Measurements from ENCODE around the gene TPBGL. TPM values are rescaled to one million over a fixed set of nuclear protein-coding genes. Genes with fewer than 3 reads are reported as not detected.

TPBGL gene
- total and polyA plus RNA-seq, 3 donors from 2014 or later: 8.1 to 15.4 (median 10.0) TPM

DNA sequence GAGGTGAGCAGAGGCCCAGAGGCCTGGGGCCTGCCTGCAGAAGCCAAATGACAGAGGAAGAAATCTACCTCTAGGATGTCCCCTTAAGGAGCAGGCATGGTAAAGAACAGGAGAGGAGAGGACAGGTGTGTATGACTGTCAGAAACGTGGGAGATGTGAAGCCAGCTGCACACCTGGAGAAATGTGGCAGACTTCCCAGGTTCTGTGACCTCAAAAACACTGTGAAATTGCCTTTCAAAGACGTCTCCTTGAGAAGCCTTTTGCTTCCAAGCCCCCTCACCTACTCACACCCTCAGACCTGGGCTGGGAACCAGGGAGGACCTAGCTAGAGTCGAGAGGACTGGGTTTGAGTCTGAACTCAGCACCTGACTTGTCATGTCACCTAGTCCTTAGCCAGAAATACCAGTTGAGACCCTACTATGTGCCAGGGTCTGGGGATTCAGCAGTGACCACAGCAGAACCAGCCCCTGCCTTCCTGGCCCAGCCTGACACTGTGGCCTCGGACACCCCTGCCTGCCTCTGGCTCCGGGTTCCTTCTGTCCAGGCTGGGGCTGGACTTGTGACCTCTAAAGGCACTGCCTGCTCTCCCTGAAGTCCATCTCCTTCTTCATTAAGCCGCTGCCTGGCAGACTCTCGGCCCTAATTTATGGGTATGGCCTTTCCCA lies 5.6 kb downstream of the TPBGL start:
- TF ChIP-seq CTCF (IDR thresholded peaks at IDR 0.05) (no peak), POLR2A (IDR thresholded peaks at IDR 0.05) (no peak)
- no peak overlapping the region for H3K27ac ChIP-seq
- no peaks in the 10 kb centered on the region for H3K4me1 ChIP-seq
- H3K27me3 ChIP-seq: no peaks in the 10 kb centered on the region
- no peaks in the 10 kb centered on the region for H3K36me3 ChIP-seq (ENCODE audit: low read depth, missing control alignments)
- 69 to 73% methylated on average over 4 to 7 of the region's 7 CpGs for WGBS, 2 donors
- H3K9me3 ChIP-seq: no peaks in the 10 kb centered on the region
- peak; percentile 11 for DNase-seq
- intact Hi-C loops (cut with DNase I; ENCODE audit: low total_unique reads): loop anchor here (10.0 kb wide), 2 partner anchors 221 to 301 kb away; partner anchors contain the start of genes SPCS2 and XRRA1
- no peak overlapping the region for H3K4me3 ChIP-seq

GRCh38 chr11:75246671-75247350 lies 6.2 kb downstream of the TPBGL start:
- intact Hi-C loops (cut with DNase I; ENCODE audit: low total_unique reads): loop anchor here (10.0 kb wide), 2 partner anchors 222 to 302 kb away; partner anchors contain the start of genes SPCS2 and XRRA1
- DNase-seq: peak; percentile 9
- Histone ChIP-seq H3K27me3 (no peaks in the 10 kb centered on the region), H3K9me3 (no peaks in the 10 kb centered on the region), H3K36me3 (ENCODE audit: low read depth, missing control alignments) (no peaks in the 10 kb centered on the region), H3K4me3 (no peak overlapping the region), H3K4me1 (no peaks in the 10 kb centered on the region), H3K27ac (no peak overlapping the region)
- TF ChIP-seq POLR2A (IDR thresholded peaks at IDR 0.05) (no peak), CTCF (IDR thresholded peaks at IDR 0.05) (no peak)
- WGBS, 2 donors: 83 to 89% methylated on average over 10 to 11 of the region's 11 CpGs

DNA sequence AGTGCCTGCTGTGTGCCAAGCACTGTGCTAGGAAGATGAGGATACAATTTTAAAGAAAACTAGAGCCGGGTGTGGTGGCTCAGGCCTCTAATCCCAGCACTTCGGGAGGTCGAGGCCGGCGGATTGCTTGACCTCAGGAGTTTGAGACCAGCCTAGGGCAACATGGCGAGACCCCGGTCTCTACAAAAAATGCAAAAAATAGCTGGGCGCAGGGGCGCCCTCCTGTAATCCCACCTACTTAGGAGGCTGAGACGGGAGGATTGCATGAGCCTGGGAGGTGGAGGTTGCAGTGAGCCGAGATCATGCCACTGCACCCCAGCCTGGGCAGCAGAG lies 8.3 kb downstream of the TPBGL start:
- no peak for DNase-seq
- 56 to 71% methylated on average over 6 to 11 of the region's 11 CpGs for WGBS, 2 donors
- H3K9me3 ChIP-seq: no peaks in the 10 kb centered on the region
- TF ChIP-seq CTCF (IDR thresholded peaks at IDR 0.05): peak in 1 of 3 experiments; percentile 0
- no peak for TF ChIP-seq POLR2A (IDR thresholded peaks at IDR 0.05)
- H3K27me3 ChIP-seq: no peaks in the 10 kb centered on the region
- H3K36me3 ChIP-seq (ENCODE audit: low read depth, missing control alignments): no peaks in the 10 kb centered on the region
- H3K4me3 ChIP-seq: no peak overlapping the region
- H3K4me1 ChIP-seq: no peaks in the 10 kb centered on the region
- intact Hi-C loops (cut with DNase I; ENCODE audit: low total_unique reads): loop anchor here (10.0 kb wide), 2 partner anchors 224 to 304 kb away; partner anchors contain the start of genes SPCS2 and XRRA1
- no peak overlapping the region for H3K27ac ChIP-seq

- Histone ChIP-seq H3K9me3 (no peaks in the 10 kb centered on the region), H3K36me3 (ENCODE audit: low read depth, missing control alignments) (no peaks in the 10 kb centered on the region), H3K4me1 (no peaks in the 10 kb centered on the region), H3K4me3 (no peak overlapping the region), H3K27me3 (no peaks in the 10 kb centered on the region), H3K27ac (no peak overlapping the region)
- WGBS, 2 donors: 65 to 74% methylated on average over 3 of the region's 3 CpGs
- TF ChIP-seq CTCF (IDR thresholded peaks at IDR 0.05): no peak
- no peak for TF ChIP-seq POLR2A (IDR thresholded peaks at IDR 0.05)
- peak; percentile 3 for DNase-seq
- intact Hi-C loops (cut with DNase I; ENCODE audit: low total_unique reads): loop anchor here (10.0 kb wide), 2 partner anchors 225 to 305 kb away; partner anchors contain the start of genes SPCS2 and XRRA1
Measured at GRCh38 chr11:75249704-75250103, 9.1 kb downstream of the TPBGL start.

All from testis (tissue), 3 donors.